T-helper 1 cell treated with Interleukin-12 subunit alpha and Interleukin-12 subunit beta and Interleukin-4 antibody, amounts not matched to agents 30 μg/mL and 1 μg/mL, for 36 hours (primary cell): ENCODE data around the gene HTR3D.
"Not testable (repeated sequence)": the region's sequence is repeated elsewhere in the genome, so short reads cannot be mapped to it uniquely, and the experiment has no call there.

Experiments used
- H3K27ac Mint-ChIP-seq: one replicate; pipeline ENCODE4 v1.8.0; 2021; ENCODE audit warnings: mild to moderate bottlenecking, mixed read lengths
- H3K27me3 Mint-ChIP-seq: one replicate; pipeline ENCODE4 v1.8.0; 2021; ENCODE audit warnings: low read depth, mixed read lengths
- H3K36me3 Mint-ChIP-seq: one replicate; pipeline ENCODE4 v1.8.0; 2021; ENCODE audit warnings: low read depth, mixed read lengths
- H3K4me1 Mint-ChIP-seq: one replicate; pipeline ENCODE4 v1.8.0; 2021; ENCODE audit warnings: low read depth, mixed read lengths
- H3K4me3 Mint-ChIP-seq: one replicate; pipeline ENCODE4 v1.8.0; 2021; ENCODE audit warnings: mild to moderate bottlenecking, moderate library complexity, mixed read lengths
- H3K9me3 Mint-ChIP-seq: one replicate; pipeline ENCODE4 v1.8.0; 2021; ENCODE audit warnings: mixed read lengths

Gene HTR3D

DNA sequence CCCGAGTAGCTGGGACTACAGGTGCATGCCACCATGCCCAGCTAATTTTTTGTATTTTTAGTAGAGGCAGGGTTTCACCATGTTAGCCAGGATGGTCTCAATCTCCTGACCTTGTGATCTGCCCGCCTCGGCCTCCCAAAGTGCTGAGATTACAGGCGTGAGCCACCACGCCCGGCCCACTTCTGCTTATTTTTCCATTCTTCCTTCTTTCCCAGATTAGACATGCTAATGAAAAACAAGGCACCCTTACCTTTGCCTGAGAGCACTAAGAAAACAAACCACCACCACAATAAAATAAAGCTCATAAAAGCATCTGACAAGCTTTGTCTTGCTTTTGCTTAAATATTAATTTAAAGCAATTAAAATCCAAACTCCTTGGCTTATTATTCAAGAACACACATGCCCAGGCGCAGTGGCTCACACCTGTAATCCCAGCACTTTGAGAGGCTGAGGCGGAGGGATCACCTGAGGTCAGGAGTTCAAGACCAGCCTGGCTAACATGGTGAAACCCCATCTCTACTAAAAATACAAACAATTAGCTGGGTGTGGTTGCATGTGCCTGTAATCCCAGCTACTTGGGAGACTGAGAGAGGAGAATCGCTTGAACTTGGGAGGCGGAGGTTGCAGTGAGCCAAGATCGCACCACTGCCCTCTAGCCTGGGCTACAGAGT, 24.3 kb upstream of the HTR3D start:
- H3K9me3 Mint-ChIP-seq, H3K4me1 Mint-ChIP-seq, H3K27me3 Mint-ChIP-seq, H3K4me3 Mint-ChIP-seq, H3K27ac Mint-ChIP-seq: not testable (repeated sequence)
- peaks cover 13% of the 10 kb centered on the region for H3K36me3 Mint-ChIP-seq

DNA sequence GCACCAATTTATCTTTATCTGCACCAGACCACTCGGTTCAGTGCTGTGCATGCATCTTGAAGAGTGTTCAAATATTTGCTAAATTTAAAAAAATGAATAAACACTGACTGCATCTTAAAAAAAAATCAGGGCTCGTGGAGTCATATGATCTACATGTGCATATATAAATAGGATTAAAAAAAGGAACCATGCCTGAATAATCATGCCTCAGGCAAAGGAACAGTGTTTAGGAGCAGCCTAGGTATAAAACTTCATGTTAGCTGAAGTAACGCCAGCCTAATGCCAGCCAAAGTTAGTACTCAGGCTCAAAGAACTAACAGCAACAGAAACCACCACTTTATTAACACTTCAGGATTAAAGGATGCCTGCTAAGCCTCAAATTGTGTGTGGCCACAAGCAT, 23.4 kb upstream of the HTR3D start:
- H3K27ac Mint-ChIP-seq: no peak overlapping the region
- H3K27me3 Mint-ChIP-seq: no peaks in the 10 kb centered on the region

DNA sequence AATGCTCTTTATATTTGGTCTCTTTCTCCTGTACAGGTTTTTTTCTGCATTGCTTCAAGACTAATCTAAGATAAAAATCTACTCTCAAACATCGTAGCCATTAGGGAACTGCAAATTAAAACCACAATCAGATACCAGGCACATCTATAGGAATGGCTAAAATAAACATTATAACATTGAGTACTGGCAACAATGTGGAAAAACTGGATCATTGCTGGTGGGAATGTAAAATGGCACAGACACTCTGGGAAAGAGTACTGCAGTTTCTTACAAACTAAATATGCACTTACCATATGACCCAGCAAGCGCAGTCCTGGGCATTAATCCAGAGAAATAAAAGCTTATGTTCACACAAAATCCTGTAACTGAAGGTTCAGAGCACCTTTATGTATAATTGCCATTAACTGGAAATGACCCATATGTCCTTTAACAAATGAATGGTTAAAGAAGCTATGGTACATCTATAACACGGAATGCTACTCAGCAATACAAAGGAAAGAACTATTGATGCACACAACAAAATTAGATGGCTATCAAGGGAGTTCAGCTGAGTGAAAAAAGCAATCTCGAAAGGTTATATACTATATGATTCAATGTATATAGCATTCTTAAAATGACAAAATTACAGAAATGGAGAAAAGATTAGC, 20.2 kb upstream of the HTR3D start:
- H3K36me3 Mint-ChIP-seq: peaks cover 16% of the 10 kb centered on the region
- H3K4me3 Mint-ChIP-seq: no peak overlapping the region
- H3K9me3 Mint-ChIP-seq: no peaks in the 10 kb centered on the region
- peaks cover 7% of the 10 kb centered on the region for H3K4me1 Mint-ChIP-seq
- no peaks in the 10 kb centered on the region for H3K27me3 Mint-ChIP-seq
- no peak overlapping the region for H3K27ac Mint-ChIP-seq

More for the DNA sequence above, 23.4 kb upstream of the HTR3D start:
- Mint-ChIP-seq H3K36me3 (peaks cover 14% of the 10 kb centered on the region), H3K4me3 (no peak overlapping the region), H3K4me1 (peaks cover 8% of the 10 kb centered on the region), H3K9me3 (no peaks in the 10 kb centered on the region)

DNA sequence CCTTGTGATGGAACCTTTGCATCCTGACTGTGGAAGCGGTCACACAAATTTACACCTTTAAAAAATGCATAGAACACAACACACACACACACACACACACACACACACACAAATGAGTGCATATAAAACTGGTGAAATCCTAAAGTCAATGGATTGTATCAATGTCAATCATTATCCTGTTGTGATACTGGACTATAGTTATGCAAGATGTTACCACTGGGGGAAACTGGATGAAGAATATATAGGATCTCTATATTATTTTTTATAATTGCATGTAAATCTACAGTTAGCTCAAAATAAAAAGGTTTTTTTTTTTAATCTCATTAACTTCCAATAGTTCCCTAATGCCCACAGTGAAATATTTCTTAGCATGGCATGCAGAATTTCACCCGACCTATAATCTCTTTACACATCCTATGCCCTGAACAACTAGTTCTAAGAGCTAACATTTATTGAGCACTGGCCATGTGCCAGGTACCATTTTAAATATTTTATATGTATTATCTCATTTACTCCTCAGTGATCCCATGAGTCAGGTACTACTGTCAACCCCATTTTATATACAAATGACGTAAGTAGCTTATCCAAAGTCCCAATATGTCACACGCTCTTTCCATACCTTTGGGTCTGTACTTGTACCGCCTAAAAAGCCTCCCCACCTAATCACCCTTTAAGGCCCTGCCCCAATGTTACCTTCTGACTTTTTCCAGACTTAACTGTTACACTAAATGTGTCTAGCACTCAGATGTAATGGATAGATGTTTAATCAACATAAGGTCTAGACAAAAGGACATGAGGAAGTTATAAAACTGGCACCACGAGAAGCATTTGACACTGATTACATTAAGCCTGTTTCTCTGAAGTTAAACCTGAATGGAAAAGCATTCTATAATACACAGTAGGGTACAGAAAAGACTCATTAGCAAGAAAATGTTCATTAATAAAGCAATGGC, 19.3 kb upstream of the HTR3D start:
- no peaks in the 10 kb centered on the region for H3K9me3 Mint-ChIP-seq
- peaks cover 13% of the 10 kb centered on the region for H3K4me1 Mint-ChIP-seq
- H3K27ac Mint-ChIP-seq: no peak overlapping the region
- H3K27me3 Mint-ChIP-seq: no peaks in the 10 kb centered on the region
- H3K36me3 Mint-ChIP-seq: peaks cover 12% of the 10 kb centered on the region
- H3K4me3 Mint-ChIP-seq: no peak overlapping the region

DNA sequence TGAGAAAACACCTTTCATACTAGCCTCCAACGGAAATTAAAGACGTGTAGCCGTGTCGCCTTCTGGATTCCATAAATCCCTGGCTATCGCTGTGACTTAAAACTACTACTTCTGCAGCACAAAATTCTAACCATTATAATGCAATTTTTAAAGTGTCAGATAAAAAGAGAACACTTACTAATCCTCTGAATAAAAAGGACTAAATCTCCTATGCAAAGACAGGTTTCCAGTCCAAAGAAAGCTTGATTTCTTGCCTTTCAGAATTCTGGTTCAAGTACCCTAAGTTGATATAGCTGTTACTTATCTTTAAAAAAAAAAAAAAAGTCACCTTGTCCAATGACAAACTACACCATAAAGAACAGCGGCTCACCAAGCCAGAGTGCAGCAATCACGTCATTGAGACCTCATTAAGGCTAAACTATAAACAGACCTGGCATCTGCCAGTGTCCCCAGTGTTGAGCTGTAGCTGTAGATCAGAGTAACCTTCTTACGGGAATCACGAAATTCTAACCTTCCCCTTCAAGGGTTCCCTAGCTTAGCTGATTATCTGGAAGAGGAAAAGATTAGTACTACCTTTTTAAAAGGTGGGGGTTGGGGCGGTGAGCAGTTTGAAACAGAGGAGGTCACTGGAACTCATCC, 16.0 kb upstream of the HTR3D start:
- Mint-ChIP-seq H3K36me3 (peaks cover 12% of the 10 kb centered on the region), H3K4me3 (peak overlapping the region; percentile 54), H3K27ac (no peak overlapping the region), H3K27me3 (peaks cover 4% of the 10 kb centered on the region), H3K9me3 (no peaks in the 10 kb centered on the region), H3K4me1 (peaks cover 17% of the 10 kb centered on the region)

DNA sequence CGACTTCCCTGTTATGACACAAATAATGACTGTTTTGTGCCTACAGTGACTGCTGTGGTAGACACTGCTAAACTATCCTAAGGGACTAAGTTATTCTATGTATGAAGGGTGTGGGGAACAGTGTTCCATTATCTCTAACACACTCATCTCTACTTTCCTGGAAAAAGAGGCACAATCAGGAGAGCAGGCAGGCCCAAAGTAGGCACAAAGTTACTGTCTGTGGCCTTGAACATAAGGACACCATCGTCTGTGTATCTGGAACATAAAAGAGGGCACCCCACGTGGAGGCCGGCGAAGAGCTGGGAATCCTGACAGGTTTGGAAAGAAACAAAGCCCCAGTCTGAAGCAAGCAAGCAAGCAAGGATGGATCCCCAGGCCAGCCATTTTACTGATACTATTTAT, 15.4 kb upstream of the HTR3D start:
- Mint-ChIP-seq H3K36me3 (peaks cover 9% of the 10 kb centered on the region), H3K27ac (no peak overlapping the region), H3K4me3 (peak overlapping the region; percentile 54), H3K27me3 (peaks cover 4% of the 10 kb centered on the region), H3K4me1 (peaks cover 17% of the 10 kb centered on the region), H3K9me3 (no peaks in the 10 kb centered on the region)

DNA sequence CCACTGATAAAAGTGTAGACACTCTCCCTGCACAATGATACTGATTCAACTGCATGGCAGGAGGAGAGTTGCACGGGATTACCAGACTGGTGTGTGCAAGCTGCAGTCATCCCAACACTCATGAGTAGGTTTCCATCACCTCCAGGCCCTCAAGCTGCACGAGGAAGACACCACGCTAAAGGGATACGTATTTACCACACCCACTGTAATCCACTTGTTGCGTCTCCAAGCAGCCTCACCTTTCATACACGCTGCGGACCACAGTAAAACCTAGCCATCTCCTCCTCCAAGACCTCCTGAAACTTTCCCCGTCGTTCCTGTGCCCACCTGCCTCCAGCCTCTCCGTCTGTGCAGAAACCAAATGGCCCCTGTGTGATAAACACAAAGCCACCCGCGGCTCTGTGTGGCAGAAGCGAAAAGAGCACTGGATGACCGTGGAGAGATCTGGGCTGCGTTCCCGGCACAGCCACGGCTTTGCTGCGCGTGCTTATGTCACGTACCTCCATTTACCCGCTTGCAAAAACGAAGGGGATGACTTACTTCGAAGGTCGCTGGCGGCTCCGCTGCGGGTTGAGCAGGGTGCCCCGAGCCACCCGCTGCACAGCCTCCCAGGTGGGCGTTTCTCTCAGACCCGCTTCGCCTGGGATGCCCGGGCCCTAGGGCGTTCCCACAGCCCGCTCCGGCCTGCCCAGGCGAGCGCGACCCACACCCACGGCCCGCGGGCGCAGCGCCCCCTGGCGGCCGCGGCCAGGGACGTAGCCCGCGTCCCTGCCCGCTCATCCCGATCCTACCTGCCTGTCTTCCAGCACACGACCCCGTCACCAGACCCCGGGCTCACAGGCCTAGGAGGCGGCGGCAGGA, 14.5 kb upstream of the HTR3D start:
- Mint-ChIP-seq H3K27ac (peak overlapping the region; percentile 86), H3K36me3 (peaks cover 9% of the 10 kb centered on the region), H3K4me1 (peaks cover 18% of the 10 kb centered on the region), H3K27me3 (peaks cover 4% of the 10 kb centered on the region), H3K9me3 (no peaks in the 10 kb centered on the region), H3K4me3 (peak overlapping the region; percentile 99)

DNA sequence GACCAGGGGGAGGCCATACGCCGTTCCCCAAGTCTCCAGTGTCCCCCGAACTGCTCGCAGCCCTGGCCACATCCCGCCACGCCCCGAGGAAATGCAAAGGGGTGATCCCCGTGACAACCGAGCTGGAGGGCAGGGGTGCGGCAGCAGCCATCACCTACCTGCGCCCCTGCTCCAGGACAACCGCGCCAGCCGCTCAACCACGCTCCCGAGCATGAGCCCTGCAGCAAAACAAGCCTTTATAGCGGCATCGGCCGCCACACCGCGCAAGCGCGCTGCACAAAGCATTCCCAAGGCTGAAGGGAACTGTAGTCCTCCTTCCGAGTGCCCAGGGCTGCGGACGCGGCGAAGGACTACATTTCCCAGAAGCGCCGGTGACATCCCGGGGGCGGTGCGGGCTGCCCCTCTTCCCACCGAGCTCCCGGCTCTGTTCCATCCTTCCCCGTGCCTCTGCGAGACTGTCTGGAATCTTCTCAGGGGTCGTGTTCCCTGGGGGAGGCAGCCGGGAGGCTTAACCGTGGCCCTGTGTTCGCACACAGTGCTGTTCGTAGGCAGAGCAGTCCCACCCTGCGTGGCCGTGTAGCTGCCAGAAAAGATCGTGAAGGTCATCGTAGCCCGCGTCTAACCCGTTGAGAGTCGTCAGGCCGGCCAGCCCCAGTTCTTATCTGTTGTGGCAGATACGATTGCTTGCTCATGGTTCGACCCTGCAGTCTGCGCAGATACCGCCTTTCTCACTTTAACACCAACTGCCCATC, 13.7 kb upstream of the HTR3D start, which contains the start of gene ABCC5:
Gene ABCC5, minus strand, starts transcription at position 213 of the 752 bp plus-strand sequence. CDS start 3,492 bp downstream, outside the sequence.
- Mint-ChIP-seq H3K36me3 (peaks cover 8% of the 10 kb centered on the region), H3K4me3 (peak within 1 kb of the TSS; percentile 99)

DNA sequence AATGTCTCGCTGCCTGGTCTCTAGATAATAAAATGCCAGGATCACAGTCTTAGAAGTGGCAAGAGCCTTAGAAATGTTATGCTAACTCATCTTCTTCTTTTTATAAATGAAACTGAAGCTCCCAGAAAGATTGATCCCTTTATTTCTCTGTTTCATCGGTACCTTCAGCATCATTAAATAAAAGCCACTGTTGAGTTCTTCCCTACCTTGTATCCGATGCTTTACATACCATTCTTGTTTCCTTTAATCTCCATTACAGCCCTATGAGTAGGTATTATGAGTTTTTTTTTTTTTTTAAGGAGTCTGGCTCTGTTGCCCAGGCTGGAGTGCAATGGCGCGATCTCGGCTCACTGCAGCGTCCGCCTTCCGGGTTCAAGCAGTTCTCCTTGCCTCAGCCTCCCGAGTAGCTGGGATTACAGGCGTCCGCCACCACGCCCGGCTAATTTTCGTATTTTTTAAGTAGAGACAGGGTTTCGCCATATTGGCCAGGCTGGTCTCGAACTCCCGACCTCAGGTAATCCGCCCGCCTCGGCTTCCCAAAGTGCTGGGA, 13.0 kb upstream of the HTR3D start:
- no peaks in the 10 kb centered on the region for H3K9me3 Mint-ChIP-seq
- H3K4me1 Mint-ChIP-seq: peaks cover 20% of the 10 kb centered on the region
- H3K27ac Mint-ChIP-seq: peak overlapping the region; percentile 20
- peaks cover 7% of the 10 kb centered on the region for H3K27me3 Mint-ChIP-seq
- H3K36me3 Mint-ChIP-seq: peaks cover 6% of the 10 kb centered on the region
- peak overlapping the region; percentile 99 for H3K4me3 Mint-ChIP-seq

More for the DNA sequence above, 13.7 kb upstream of the HTR3D start, which contains the start of gene ABCC5:
- Mint-ChIP-seq H3K9me3 (no peaks in the 10 kb centered on the region), H3K4me1 (peaks cover 20% of the 10 kb centered on the region), H3K27me3 (peaks cover 4% of the 10 kb centered on the region), H3K27ac (peak within 1 kb of the TSS; percentile 86)

DNA sequence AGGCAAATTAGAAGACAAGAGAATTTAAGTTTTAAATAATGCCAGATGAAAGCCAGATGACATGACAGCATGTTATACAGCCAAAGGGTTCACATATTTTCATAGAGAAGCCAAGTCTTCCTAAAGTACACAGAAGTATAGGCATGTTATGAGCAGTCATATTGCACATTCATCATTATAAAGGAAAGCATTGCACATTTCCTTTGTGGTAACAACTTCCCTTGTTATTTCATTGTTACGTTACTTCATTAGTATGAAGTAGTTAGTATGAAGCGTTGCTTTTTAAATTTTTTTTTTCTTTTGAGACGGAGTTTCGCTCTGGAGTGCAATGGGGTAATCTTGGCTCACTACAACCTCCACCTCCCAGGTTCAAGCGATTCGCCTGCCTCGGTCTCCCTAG, 9.2 kb upstream of the HTR3D start:
- H3K27me3 Mint-ChIP-seq: peaks cover 7% of the 10 kb centered on the region
- H3K4me3 Mint-ChIP-seq: no peak overlapping the region
- no peak overlapping the region for H3K27ac Mint-ChIP-seq
- no peaks in the 10 kb centered on the region for H3K36me3 Mint-ChIP-seq
- H3K4me1 Mint-ChIP-seq: peaks cover 7% of the 10 kb centered on the region
- H3K9me3 Mint-ChIP-seq: no peaks in the 10 kb centered on the region

DNA sequence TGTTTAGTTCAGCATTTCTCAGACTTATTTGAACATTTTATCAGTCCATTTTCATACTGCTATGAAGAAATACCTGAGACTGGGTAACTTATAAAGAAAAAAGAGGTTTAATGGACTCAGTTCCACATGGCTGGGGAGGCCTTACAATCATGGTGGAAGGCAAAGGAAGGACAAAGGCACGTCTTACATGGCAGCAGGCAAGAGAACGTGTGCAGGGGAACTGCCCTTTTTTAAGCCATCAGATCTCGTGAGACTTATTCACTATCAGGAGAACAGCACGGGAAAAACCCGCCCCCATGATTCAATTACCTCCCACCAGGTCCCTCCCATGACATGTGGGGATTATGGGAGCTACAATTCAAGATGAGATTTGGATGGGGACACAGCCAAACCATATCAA, 6.3 kb upstream of the HTR3D start:
- not testable (repeated sequence) for H3K4me1 Mint-ChIP-seq, H3K9me3 Mint-ChIP-seq, H3K27ac Mint-ChIP-seq, H3K4me3 Mint-ChIP-seq, H3K27me3 Mint-ChIP-seq, H3K36me3 Mint-ChIP-seq

DNA sequence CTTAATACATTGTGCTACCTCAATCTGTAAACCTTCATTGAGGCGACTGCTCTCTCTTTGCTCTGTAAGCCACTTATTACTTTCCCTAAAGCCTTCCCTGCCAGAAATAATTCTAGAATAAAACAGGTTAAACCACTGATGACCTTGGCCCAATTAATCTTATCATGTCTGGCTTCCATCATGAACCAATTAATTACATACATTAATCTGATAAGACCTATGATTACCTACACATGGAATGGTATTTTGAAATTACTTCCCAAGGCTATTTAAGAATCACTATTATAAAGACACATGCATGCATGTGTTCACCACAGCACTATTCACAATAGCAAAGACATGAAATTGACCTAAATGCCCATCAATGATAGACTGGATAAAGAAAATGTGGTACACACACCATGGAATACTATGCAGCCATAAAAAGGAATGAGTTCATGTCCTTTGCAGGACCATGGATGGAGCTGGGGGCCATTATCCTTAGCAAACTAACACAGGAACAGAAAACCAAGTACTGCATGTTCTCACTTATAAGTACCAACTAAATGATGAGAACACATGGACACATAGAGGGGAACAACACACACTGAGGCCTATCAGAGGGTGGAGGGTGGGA, 3.2 kb upstream of the HTR3D start:
- H3K9me3 Mint-ChIP-seq, H3K27me3 Mint-ChIP-seq, H3K27ac Mint-ChIP-seq, H3K4me1 Mint-ChIP-seq, H3K4me3 Mint-ChIP-seq, H3K36me3 Mint-ChIP-seq: not testable (repeated sequence)
